Activated naive CD4-positive, alpha-beta T cell treated with anti-CD3 and anti-CD28 coated beads for 36 hours (primary cell): ENCODE results near the gene LDLRAD4. TPM values are rescaled to one million over a fixed set of nuclear protein-coding genes. Genes with fewer than 3 reads are reported as not detected.

ENCODE experiments used
- CTCF ChIA-PET: fragments of 350-600 bp; sonication (Branson Sonifier 250); formaldehyde crosslinking; loops from one replicate; lab custom pipeline; 2021; ENCODE audit warnings: antibody characterized with exemption; lab: Charles Lee
- DNase-seq: peaks from one replicate; pipeline ENCODE4 v3.0.0-alpha.2; 2020
- H3K27ac Mint-ChIP-seq: one replicate; pipeline ENCODE4 v1.8.0; 2021; ENCODE audit warnings: mild to moderate bottlenecking, mixed read lengths
- H3K27me3 Mint-ChIP-seq: one replicate; pipeline ENCODE4 v1.8.0; 2021; ENCODE audit warnings: low read depth, mixed read lengths
- H3K36me3 Mint-ChIP-seq: one replicate; pipeline ENCODE4 v1.8.0; 2021; ENCODE audit warnings: low read depth, mixed read lengths
- H3K4me1 Mint-ChIP-seq: one replicate; pipeline ENCODE4 v1.8.0; 2021; ENCODE audit warnings: low read depth, mixed read lengths
- H3K4me3 Mint-ChIP-seq: one replicate; pipeline ENCODE4 v1.8.0; 2021; ENCODE audit warnings: mild to moderate bottlenecking, moderate library complexity, mixed read lengths
- H3K9me3 Mint-ChIP-seq: one replicate; pipeline ENCODE4 v1.8.0; 2021; ENCODE audit warnings: mixed read lengths
- intact Hi-C: fragments of 100-400 bp; cut with micrococcal nuclease; formaldehyde crosslinking; loops from one replicate; pipeline ENCODE4 v1.15.1; 2023
- total RNA-seq, 2 experiments: library from RNA; stranded (reverse); gene quantifications; one replicate each; pipeline ENCODE4 v1.2.3, GENCODE V29; 2021

Gene LDLRAD4
- total RNA-seq, 2 experiments from 2014 or later, result 19.4 to 21.3 TPM

GRCh38 chr18:13300796-13301195 is 82.2 kb downstream of the LDLRAD4 start:
- Mint-ChIP-seq H3K9me3 (peaks cover 6% of the 10 kb centered on the region), H3K4me3 (no peak overlapping the region), H3K36me3 (no peaks in the 10 kb centered on the region), H3K27me3 (no peaks in the 10 kb centered on the region), H3K4me1 (peaks cover 8% of the 10 kb centered on the region), H3K27ac (no peak overlapping the region)
- CTCF ChIA-PET, result no interaction called here
- intact Hi-C loops, result no loop called here
- no peak for DNase-seq

GRCh38 chr18:13302040-13302439 is 83.5 kb downstream of the LDLRAD4 start:
- Mint-ChIP-seq H3K36me3 (no peaks in the 10 kb centered on the region), H3K4me1 (peaks cover 9% of the 10 kb centered on the region), H3K27ac (no peak overlapping the region), H3K9me3 (peaks cover 8% of the 10 kb centered on the region), H3K27me3 (no peaks in the 10 kb centered on the region), H3K4me3 (no peak overlapping the region)
- no peak for DNase-seq
- CTCF ChIA-PET, result no interaction called here
- intact Hi-C loops, result no loop called here

- Mint-ChIP-seq H3K9me3 (peaks cover 8% of the 10 kb centered on the region), H3K27ac (no peak overlapping the region), H3K27me3 (no peaks in the 10 kb centered on the region), H3K36me3 (no peaks in the 10 kb centered on the region), H3K4me1 (peaks cover 8% of the 10 kb centered on the region), H3K4me3 (no peak overlapping the region)
- intact Hi-C loops, result no loop called here
- no peak for DNase-seq
- CTCF ChIA-PET, result no interaction called here
Measured at GRCh38 chr18:13302457-13303225, 84.1 kb downstream of the LDLRAD4 start.

- Mint-ChIP-seq H3K36me3 (no peaks in the 10 kb centered on the region), H3K27ac (no peak overlapping the region), H3K27me3 (no peaks in the 10 kb centered on the region), H3K4me3 (no peak overlapping the region), H3K9me3 (peaks cover 8% of the 10 kb centered on the region), H3K4me1 (peaks cover 14% of the 10 kb centered on the region)
- intact Hi-C loops, result no loop called here
- no peak for DNase-seq
- CTCF ChIA-PET, result no interaction called here
Measured at GRCh38 chr18:13303756-13304364, 85.3 kb downstream of the LDLRAD4 start.

GRCh38 chr18:13305301-13305700 is 86.7 kb downstream of the LDLRAD4 start:
- Mint-ChIP-seq H3K4me3 (no peak overlapping the region), H3K27ac (no peak overlapping the region), H3K36me3 (no peaks in the 10 kb centered on the region), H3K27me3 (no peaks in the 10 kb centered on the region), H3K4me1 (peaks cover 21% of the 10 kb centered on the region), H3K9me3 (peaks cover 8% of the 10 kb centered on the region)
- intact Hi-C loops, result no loop called here
- CTCF ChIA-PET, result no interaction called here
- no peak for DNase-seq

GRCh38 chr18:13306583-13306982 is 88.0 kb downstream of the LDLRAD4 start:
- H3K36me3 Mint-ChIP-seq, result no peaks in the 10 kb centered on the region
- peaks cover 19% of the 10 kb centered on the region for H3K4me1 Mint-ChIP-seq
- no peak overlapping the region for H3K27ac Mint-ChIP-seq
- H3K9me3 Mint-ChIP-seq, result peaks cover 8% of the 10 kb centered on the region
- no peak overlapping the region for H3K4me3 Mint-ChIP-seq
- intact Hi-C loops, result no loop called here
- DNase-seq, result no peak
- CTCF ChIA-PET, result no interaction called here
- no peaks in the 10 kb centered on the region for H3K27me3 Mint-ChIP-seq

GRCh38 chr18:13308369-13308768 is 89.8 kb downstream of the LDLRAD4 start:
- DNase-seq, result peak; percentile 43

GRCh38 chr18:13309031-13309747 is 90.6 kb downstream of the LDLRAD4 start:
- Mint-ChIP-seq H3K27ac (no peak overlapping the region), H3K27me3 (no peaks in the 10 kb centered on the region), H3K9me3 (peaks cover 8% of the 10 kb centered on the region), H3K36me3 (no peaks in the 10 kb centered on the region), H3K4me1 (peaks cover 38% of the 10 kb centered on the region), H3K4me3 (no peak overlapping the region)
- DNase-seq, result no peak
- CTCF ChIA-PET, result interaction anchor here (1.0 kb wide), 1 partner anchor 44 kb away, joined by 3 read pairs; no protein-coding TSS in a partner anchor
- intact Hi-C loops, result no loop called here

More at GRCh38 chr18:13308369-13308768, 89.8 kb downstream of the LDLRAD4 start:
- Mint-ChIP-seq H3K4me3 (no peak overlapping the region), H3K27me3 (no peaks in the 10 kb centered on the region), H3K27ac (no peak overlapping the region), H3K9me3 (peaks cover 8% of the 10 kb centered on the region), H3K4me1 (peaks cover 30% of the 10 kb centered on the region), H3K36me3 (no peaks in the 10 kb centered on the region)
- CTCF ChIA-PET, result interaction anchor here (1.0 kb wide), 1 partner anchor 45 kb away, joined by 3 read pairs; no protein-coding TSS in a partner anchor
- intact Hi-C loops, result no loop called here

GRCh38 chr18:13309748-13310670 is 91.4 kb downstream of the LDLRAD4 start:
- Mint-ChIP-seq H3K9me3 (peaks cover 6% of the 10 kb centered on the region), H3K4me1 (peaks cover 45% of the 10 kb centered on the region), H3K27ac (no peak overlapping the region), H3K27me3 (no peaks in the 10 kb centered on the region), H3K4me3 (no peak overlapping the region), H3K36me3 (peaks cover 3% of the 10 kb centered on the region)
- no peak for DNase-seq
- CTCF ChIA-PET, result interaction anchor here (0.8 to 1.3 kb wide), 3 partner anchors 13 to 67 kb away, joined by 3 to 5 read pairs (median 3); no protein-coding TSS in a partner anchor
- intact Hi-C loops, result loop anchor here (5.0 kb wide), 1 partner anchor 93 kb away; the partner anchor contains the start of gene LDLRAD4

GRCh38 chr18:13311193-13311592 is 92.6 kb downstream of the LDLRAD4 start:
- no peak for DNase-seq
- H3K4me1 Mint-ChIP-seq, result peaks cover 45% of the 10 kb centered on the region
- CTCF ChIA-PET, result interaction anchor here (1.3 kb wide), 1 partner anchor 17 kb away, joined by 3 read pairs; no protein-coding TSS in a partner anchor
- no peak overlapping the region for H3K27ac Mint-ChIP-seq
- no peak overlapping the region for H3K4me3 Mint-ChIP-seq
- peaks cover 8% of the 10 kb centered on the region for H3K9me3 Mint-ChIP-seq
- peaks cover 9% of the 10 kb centered on the region for H3K36me3 Mint-ChIP-seq
- H3K27me3 Mint-ChIP-seq, result no peaks in the 10 kb centered on the region
- intact Hi-C loops, result loop anchor here (5.0 kb wide), 1 partner anchor 94 kb away; the partner anchor contains the start of gene LDLRAD4

GRCh38 chr18:13312515-13312914 is 94.0 kb downstream of the LDLRAD4 start:
- no peak for DNase-seq
- no peak overlapping the region for H3K4me3 Mint-ChIP-seq
- no peaks in the 10 kb centered on the region for H3K27me3 Mint-ChIP-seq
- CTCF ChIA-PET, result no interaction called here
- peaks cover 10% of the 10 kb centered on the region for H3K36me3 Mint-ChIP-seq
- intact Hi-C loops, result loop anchor here (5.0 kb wide), 1 partner anchor 95 kb away; the partner anchor contains the start of gene LDLRAD4
- peaks cover 16% of the 10 kb centered on the region for H3K9me3 Mint-ChIP-seq
- peaks cover 40% of the 10 kb centered on the region for H3K4me1 Mint-ChIP-seq
- H3K27ac Mint-ChIP-seq, result no peak overlapping the region
